NCI-H2107 (cell line): ENCODE results near the gene GCNT3.

ENCODE experiments used
- DNase-seq: peaks from one replicate; lab custom pipeline; 2025; lab: John Stamatoyannopoulos, UW

The GCNT3 gene

GRCh38 chr15:59611276-59612260 is at the start of gene GCNT3:
Gene GCNT3 (plus strand): TSS chr15:59611783. CDS start chr15:59618239, 6,456 bp downstream.
- no peak for DNase-seq

- no peak for DNase-seq
Observed at GRCh38 chr15:59562448-59563186, 49.0 kb upstream of the GCNT3 start.

GRCh38 chr15:59565299-59565698 is 46.3 kb upstream of the GCNT3 start:
- DNase-seq, result no peak

- no peak for DNase-seq
Observed at GRCh38 chr15:59567324-59567723, 44.3 kb upstream of the GCNT3 start.

- no peak for DNase-seq
Observed at GRCh38 chr15:59569477-59569876, 42.1 kb upstream of the GCNT3 start.

- no peak for DNase-seq
Observed at GRCh38 chr15:59570315-59570714, 41.3 kb upstream of the GCNT3 start.

GRCh38 chr15:59571606-59572005 is 40.0 kb upstream of the GCNT3 start:
- DNase-seq, result no peak

- no peak for DNase-seq
Observed at GRCh38 chr15:59583088-59583487, 28.5 kb upstream of the GCNT3 start.

GRCh38 chr15:59587085-59587826 is 24.3 kb upstream of the GCNT3 start:
- no peak for DNase-seq

- DNase-seq, result no peak
Observed at GRCh38 chr15:59590027-59590426, 21.6 kb upstream of the GCNT3 start.

- no peak for DNase-seq
Observed at GRCh38 chr15:59591356-59591755, 20.2 kb upstream of the GCNT3 start.

GRCh38 chr15:59594493-59594942 is 17.1 kb upstream of the GCNT3 start:
- DNase-seq, result no peak

- DNase-seq, result no peak
Observed at GRCh38 chr15:59594991-59595390, 16.6 kb upstream of the GCNT3 start.

- DNase-seq, result no peak
Observed at GRCh38 chr15:59595434-59595915, 16.1 kb upstream of the GCNT3 start.

- no peak for DNase-seq
Observed at GRCh38 chr15:59596640-59597039, 14.9 kb upstream of the GCNT3 start.

- DNase-seq, result no peak
Observed at GRCh38 chr15:59598461-59598860, 13.1 kb upstream of the GCNT3 start.

- DNase-seq, result no peak
Observed at GRCh38 chr15:59605994-59606393, 5.6 kb upstream of the GCNT3 start.

GRCh38 chr15:59609730-59610712 is 1.6 kb upstream of the GCNT3 start:
- DNase-seq, result no peak

- DNase-seq, result no peak
Observed at GRCh38 chr15:59614153-59614552, 2.6 kb downstream of the GCNT3 start.

- no peak for DNase-seq
Observed at GRCh38 chr15:59615661-59616060, 4.1 kb downstream of the GCNT3 start.

- DNase-seq, result no peak
Observed at GRCh38 chr15:59616379-59616778, 4.8 kb downstream of the GCNT3 start.
